Motor neuron (in vitro differentiated cells): ENCODE data around the gene CHTOP. TPM values are rescaled to one million over a fixed set of nuclear protein-coding genes. Genes with fewer than 3 reads are reported as not detected.

Source experiments
- ATAC-seq, 8 experiments: fragments of 200-7000 bp; cut with Tn5 transposase; replicated peaks in 6 of 8; 2 replicates each; pipeline ENCODE4 v1.8.0; 2021; ENCODE audit warnings: mild to moderate bottlenecking in 8 of 8, moderate library complexity in 8 of 8
- H3K27ac ChIP-seq, 2 donors: fragments of 250-450 bp; sonication (Bioruptor Pico); 2 replicates each; pipeline ENCODE4 v1.9.0; 2021; ENCODE audit warnings: antibody characterized with exemption in 2 of 2, mild to moderate bottlenecking in 2 of 2, moderate library complexity in 1 of 2
- H3K4me1 ChIP-seq, 2 donors: fragments of 250-450 bp; sonication (Bioruptor Pico); replicated peaks in 1 of 2; 2 replicates each; pipeline ENCODE4 v1.6.1; 2021; ENCODE audit warnings: antibody characterized with exemption in 2 of 2, mild to moderate bottlenecking in 2 of 2, moderate library complexity in 1 of 2
- H3K4me3 ChIP-seq, 5 donors: fragments of 250-450 bp; sonication (Bioruptor Pico); 2 replicates each; pipeline ENCODE4 v1.9.0; 2021; ENCODE audit warnings: antibody characterized with exemption in 5 of 5, mild to moderate bottlenecking in 5 of 5, moderate library complexity in 4 of 5
- WGBS, 10 experiments: fragments of 450-650 bp; shearing (Covaris generic); methylation state at CpG; one replicate each; pipeline ENCODE4 v1.0.0; 2022; 5-methylcytosine and 5-hydroxymethylcytosine counted together
- in situ Hi-C, 9 experiments: fragments of 400-800 bp; cut with MboI; loops; one replicate each; pipeline ENCODE4 v1.15.0; 2021; ENCODE audit warnings: low sequenced_read_pairs in 9 of 9, low pct_unique_long_range_greater_than_20kb in 2 of 9; ENCODE audit not compliant: unreplicated experiment in 9 of 9
- total RNA-seq, 8 experiments: library from RNA; unstranded; fragments of 300-600 nt; gene quantifications; 2 replicates each; pipeline versions ENCODE4 v1.2.3 to v1.2.4, GENCODE V29; 2022

CHTOP gene
- total RNA-seq, 8 experiments from 2014 or later = 29.9 to 136 (median 99.2) TPM

DNA sequence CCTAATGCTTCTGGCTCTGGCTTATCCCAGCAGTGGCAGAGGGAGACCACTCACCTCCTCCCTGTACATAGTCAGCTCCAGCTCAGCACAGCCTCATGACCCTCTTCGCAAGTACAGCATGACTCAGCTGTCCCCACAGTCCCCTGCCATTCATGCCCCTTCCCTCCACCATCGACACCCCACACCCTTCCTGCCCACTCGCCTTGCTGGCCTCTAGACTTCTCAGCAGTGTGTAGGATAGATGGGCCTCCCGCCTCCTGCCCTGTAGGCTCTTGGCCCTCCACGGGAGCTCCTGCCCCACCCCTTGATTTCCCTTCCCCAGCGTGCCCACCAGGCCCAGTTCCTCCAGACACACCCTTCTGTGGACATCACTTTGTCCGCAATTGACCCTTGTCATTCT lies 54.4 kb downstream of the CHTOP start:
- WGBS, 10 experiments = 60 to 87% (median 83%) methylated on average over 1 to 6 of the region's 7 CpGs; no CpG with 5 or more reads in 5 of the 10 experiments
- in situ Hi-C loops = loop anchor here in 2 of 9 experiments (25.0 kb wide), 1 partner anchor 299 kb away; the partner anchor contains the start of genes JTB (in 2 of the 2), RAB13 (in 2 of the 2) and RPS27 (in 2 of the 2)
- H3K4me3 ChIP-seq = no peak overlapping the region
- H3K4me1 ChIP-seq = peaks cover 0 to 8% of the 10 kb centered on the region in 2 donors
- ATAC-seq = peak in 3 of 8 experiments; percentile 16 to 34 (median 24)
- H3K27ac ChIP-seq = no peak overlapping the region

DNA sequence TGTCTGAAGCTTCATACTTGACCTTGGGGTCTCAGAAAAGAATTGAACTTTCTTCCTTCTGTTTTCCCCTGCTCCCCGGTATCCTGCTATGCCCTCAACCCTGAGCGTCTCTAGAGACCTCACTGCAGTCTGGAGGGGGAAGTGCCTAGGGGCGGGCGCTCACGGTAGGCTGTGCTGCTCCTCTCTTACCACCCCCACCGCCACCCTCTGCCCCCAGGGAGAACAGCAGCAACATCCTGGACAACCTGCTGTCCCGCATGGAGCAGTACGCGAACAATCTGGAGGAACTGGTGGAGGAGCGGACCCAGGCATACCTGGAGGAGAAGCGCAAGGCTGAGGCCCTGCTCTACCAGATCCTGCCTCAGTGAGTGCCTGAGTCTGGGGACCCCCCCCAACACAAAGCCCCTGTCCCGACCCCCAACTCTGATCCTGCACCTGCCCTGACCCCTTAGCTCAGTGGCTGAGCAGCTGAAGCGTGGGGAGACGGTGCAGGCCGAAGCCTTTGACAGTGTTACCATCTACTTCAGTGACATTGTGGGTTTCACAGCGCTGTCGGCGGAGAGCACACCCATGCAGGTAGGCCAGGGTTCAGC lies 55.0 kb downstream of the CHTOP start:
- in situ Hi-C loops = loop anchor here in 2 of 9 experiments (25.0 kb wide), 1 partner anchor 298 kb away; the partner anchor contains the start of genes JTB (in 2 of the 2), RAB13 (in 2 of the 2) and RPS27 (in 2 of the 2)
- no peak overlapping the region for H3K4me3 ChIP-seq
- peak in 1 of 8 experiments; percentile 10 for ATAC-seq
- peaks cover 0 to 8% of the 10 kb centered on the region in 2 donors for H3K4me1 ChIP-seq
- WGBS, 10 experiments = 71 to 100% (median 94%) methylated on average over 3 to 9 of the region's 18 CpGs; no CpG with 5 or more reads in 5 of the 10 experiments
- no peak overlapping the region for H3K27ac ChIP-seq

DNA sequence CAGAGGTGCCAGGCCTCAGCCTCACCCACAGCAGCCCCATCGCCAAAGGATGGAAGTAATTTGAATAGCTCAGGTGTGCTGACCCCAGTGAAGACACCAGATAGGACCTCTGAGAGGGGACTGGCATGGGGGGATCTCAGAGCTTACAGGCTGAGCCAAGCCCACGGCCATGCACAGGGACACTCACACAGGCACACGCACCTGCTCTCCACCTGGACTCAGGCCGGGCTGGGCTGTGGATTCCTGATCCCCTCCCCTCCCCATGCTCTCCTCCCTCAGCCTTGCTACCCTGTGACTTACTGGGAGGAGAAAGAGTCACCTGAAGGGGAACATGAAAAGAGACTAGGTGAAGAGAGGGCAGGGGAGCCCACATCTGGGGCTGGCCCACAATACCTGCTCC lies 59.6 kb downstream of the CHTOP start:
- no peak for ATAC-seq
- H3K4me1 ChIP-seq = peaks cover 20 to 26% of the 10 kb centered on the region in 2 donors
- in situ Hi-C loops = loop anchor here in 2 of 9 experiments (25.0 kb wide), 1 partner anchor 294 kb away; the partner anchor contains the start of genes JTB (in 2 of the 2), RAB13 (in 2 of the 2) and RPS27 (in 2 of the 2)
- no peak overlapping the region for H3K27ac ChIP-seq
- 92 to 100% (median 100%) methylated on average over 1 to 4 of the region's 4 CpGs; no CpG with 5 or more reads in 7 of the 10 experiments for WGBS, 10 experiments
- no peak overlapping the region for H3K4me3 ChIP-seq

Other genes with a start within 250 kb of the CHTOP start
- gene S100A8, start 243.0 kb upstream of the CHTOP start, total RNA-seq = 100 to 1,000 TPM in 1 of 8 experiments, 10 to 100 TPM in 1, under 1 TPM in 2, not detected in 4; 0.29 to 281 (median 8.6) TPM
- under 1 TPM in 5 of 8 experiments, not detected in 3; 0.10 to 0.66 (median 0.14) TPM for gene S100A7A, start 217.5 kb upstream of the CHTOP start, total RNA-seq
- not detected for gene S100A7, start 173.4 kb upstream of the CHTOP start, total RNA-seq
- gene S100A6, start 98.1 kb upstream of the CHTOP start, total RNA-seq = 1,000 to 10,000 TPM in 1 of 8 experiments, 100 to 1,000 TPM in 2, 1 to 10 TPM in 4, under 1 TPM in 1; 0.49 to 2,482 (median 5.7) TPM
- gene S100A5, start 93.1 kb upstream of the CHTOP start, total RNA-seq = not detected
- 1,000 to 10,000 TPM in 1 of 8 experiments, 10 to 100 TPM in 1, 1 to 10 TPM in 5, under 1 TPM in 1; 0.93 to 1,152 (median 3.7) TPM for gene S100A4, start 88.3 kb upstream of the CHTOP start, total RNA-seq
- gene S100A3, start 84.8 kb upstream of the CHTOP start, total RNA-seq = 1 to 10 TPM in 2 of 8 experiments, under 1 TPM in 3, not detected in 3; 0.36 to 4.1 (median 1.00) TPM
- gene S100A2, start 68.2 kb upstream of the CHTOP start, total RNA-seq = 1 to 10 TPM in 4 of 8 experiments, under 1 TPM in 2, not detected in 2; 0.23 to 4.5 (median 1.5) TPM
- 100 to 1,000 TPM in 1 of 8 experiments, 10 to 100 TPM in 1, 1 to 10 TPM in 6; 2.0 to 108 (median 7.0) TPM for gene S100A16, start 20.9 kb upstream of the CHTOP start, total RNA-seq
- under 1 TPM in 5 of 8 experiments, not detected in 3; 0.11 to 0.66 (median 0.59) TPM for gene S100A14, start 17.7 kb upstream of the CHTOP start, total RNA-seq
- 100 to 1,000 TPM in 2 of 8 experiments, 10 to 100 TPM in 6; 44.1 to 224 (median 59.6) TPM for gene S100A13, start 6.6 kb upstream of the CHTOP start, total RNA-seq
- 1 to 10 TPM in 5 of 8 experiments, under 1 TPM in 3; 0.38 to 3.7 (median 1.5) TPM for gene S100A1, start 5.6 kb upstream of the CHTOP start, total RNA-seq
- gene SNAPIN, start 24.6 kb downstream of the CHTOP start, total RNA-seq = 10 to 100 TPM; 36.1 to 93.5 (median 53.3) TPM
- 100 to 1,000 TPM; 116 to 542 (median 228) TPM for gene ILF2, start 36.9 kb downstream of the CHTOP start, total RNA-seq
- gene NPR1, start 44.6 kb downstream of the CHTOP start, total RNA-seq = under 1 TPM in 7 of 8 experiments, not detected in 1; 0.27 to 0.85 (median 0.64) TPM
- gene INTS3, start 94.0 kb downstream of the CHTOP start, total RNA-seq = 10 to 100 TPM; 33.0 to 70.4 (median 44.9) TPM
- gene SLC27A3, start 141.3 kb downstream of the CHTOP start, total RNA-seq = 10 to 100 TPM in 5 of 8 experiments, 1 to 10 TPM in 3; 5.0 to 49.7 (median 15.3) TPM